Stimulated activated CD4-positive, alpha-beta T cell treated with anti-CD3 and anti-CD28 coated beads, Interleukin-1b, Interleukin-23, amount 100 ng/mL, for 1 hour (primary cell): Measurements from ENCODE around the gene SLC25A46.
"Not testable (repeated sequence)": the region's sequence is repeated elsewhere in the genome, so short reads cannot be mapped to it uniquely, and the experiment has no call there.

ENCODE experiments used
- DNase-seq, 2 donors: peaks; one replicate each; pipeline ENCODE4 v3.0.0-alpha.2; 2020; ENCODE audit warnings: low read depth in 2 of 2

Gene SLC25A46

DNA sequence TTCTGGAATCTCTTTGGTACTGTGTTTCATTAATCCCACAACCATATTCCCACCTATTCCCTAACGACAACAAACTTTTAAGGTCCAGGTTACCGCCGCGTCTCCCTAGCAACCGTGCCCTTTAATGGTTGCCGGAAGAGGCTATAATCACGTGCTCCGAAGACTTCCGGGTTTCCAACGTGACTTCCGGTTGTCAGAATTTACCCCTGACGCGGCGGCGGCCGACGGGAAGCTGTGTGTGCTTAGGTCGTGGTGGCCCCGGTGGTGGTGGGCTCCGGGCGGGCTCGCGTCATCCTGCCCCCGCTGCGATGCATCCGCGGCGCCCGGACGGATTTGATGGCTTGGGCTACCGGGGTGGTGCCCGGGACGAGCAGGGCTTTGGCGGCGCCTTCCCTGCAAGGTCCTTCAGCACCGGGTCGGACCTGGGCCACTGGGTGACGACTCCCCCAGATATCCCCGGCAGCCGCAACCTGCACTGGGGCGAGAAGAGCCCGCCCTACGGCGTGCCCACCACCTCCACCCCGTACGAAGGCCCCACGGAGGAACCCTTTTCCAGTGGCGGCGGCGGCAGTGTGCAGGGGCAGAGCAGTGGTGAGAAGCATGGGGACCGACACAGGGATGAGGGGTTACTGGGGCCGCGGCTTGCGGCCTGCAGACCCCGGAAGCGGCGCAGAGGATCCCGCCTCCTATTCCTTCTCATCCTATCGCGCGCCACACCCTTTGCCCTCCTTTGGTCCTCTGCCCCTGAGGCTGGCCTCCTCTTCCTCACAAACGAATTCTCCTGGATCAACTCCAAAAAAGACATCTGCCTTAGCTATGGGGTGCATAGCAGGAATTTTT lies at the start of gene SLC25A46:
Gene SLC25A46 (plus strand): TSS at position 196 of the 840 bp plus-strand sequence. CDS start 113 bp downstream, at position 309.
- DNase-seq: peak; percentile 48 to 65

DNA sequence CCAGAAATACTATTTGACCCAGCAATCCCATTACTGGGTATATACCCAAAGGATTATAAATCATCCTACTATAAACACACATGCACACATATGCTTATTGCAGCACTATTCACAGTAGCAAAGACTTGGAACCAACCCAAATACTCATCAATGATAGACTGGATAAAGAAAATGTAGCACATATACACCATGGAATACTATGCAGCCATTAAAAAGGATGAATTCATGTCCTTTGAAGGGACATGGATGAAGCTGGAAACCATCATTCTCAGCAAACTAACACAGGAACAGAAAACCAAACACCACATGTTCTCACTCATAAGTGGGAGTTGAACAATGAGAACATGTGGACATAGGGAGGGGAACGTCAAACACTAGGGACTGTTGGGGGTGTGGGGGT lies 48.2 kb upstream of the SLC25A46 start:
- DNase-seq: not testable (repeated sequence)

DNA sequence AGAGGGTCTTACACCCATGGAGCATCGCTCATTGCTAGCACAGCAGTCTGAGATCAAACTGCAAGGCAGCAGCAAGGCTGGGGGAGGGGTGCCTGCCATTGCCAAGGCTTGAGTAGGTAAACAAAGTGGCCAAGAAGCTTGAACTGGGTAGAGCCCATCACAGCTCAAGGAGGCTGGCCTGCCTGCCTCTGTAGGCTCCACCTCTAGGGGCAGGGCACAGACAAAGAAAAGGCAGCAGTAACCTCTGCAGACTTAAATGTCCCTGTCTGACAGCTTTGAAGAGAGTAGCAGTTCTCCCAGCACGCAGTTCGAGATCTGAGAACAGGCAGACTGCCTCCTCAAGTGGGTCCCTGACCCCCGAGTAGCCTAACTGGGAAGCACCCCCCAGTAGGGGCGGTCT lies 46.1 kb upstream of the SLC25A46 start:
- DNase-seq: not testable (repeated sequence)

DNA sequence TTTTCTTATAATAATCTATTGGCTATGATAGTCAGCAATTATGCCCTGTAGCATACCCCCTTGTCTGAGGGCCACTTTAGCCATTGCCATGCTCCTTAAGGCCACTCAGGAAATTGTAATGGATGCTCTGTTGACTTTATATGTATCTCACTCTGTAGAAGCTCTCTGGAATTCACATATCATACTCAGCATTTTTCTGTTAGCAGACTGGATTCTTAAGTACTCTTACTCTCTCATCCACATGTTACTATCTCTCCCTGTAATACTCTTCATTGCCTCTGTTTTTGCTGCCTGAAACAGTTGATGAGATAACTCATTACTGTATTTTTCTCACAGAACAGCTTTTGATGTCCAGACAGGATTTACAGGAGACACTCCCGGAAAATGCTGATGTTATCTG lies 36.5 kb upstream of the SLC25A46 start:
- DNase-seq: no peak

DNA sequence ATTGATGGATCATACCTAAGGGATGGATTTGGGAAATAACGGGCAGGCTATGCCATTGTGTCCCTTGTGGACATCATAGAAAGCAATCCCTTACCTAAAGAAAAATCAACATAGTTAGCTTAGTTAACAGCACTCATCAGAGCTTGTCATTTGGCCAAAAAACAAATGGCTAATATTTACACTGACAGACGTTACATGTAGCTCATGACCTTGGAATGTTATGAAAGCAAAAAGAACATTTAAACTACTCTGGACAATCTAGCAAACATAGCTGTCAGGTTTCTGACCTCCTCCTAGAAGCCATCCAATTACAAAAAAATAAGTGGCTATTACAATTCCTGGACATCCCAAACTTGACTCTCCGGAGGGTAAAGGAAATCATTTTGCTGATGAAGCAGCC lies 36.1 kb upstream of the SLC25A46 start:
- DNase-seq: no peak

- DNase-seq: no peak
Observed at GRCh38 chr5:110703481-110703880, 35.3 kb upstream of the SLC25A46 start.

DNA sequence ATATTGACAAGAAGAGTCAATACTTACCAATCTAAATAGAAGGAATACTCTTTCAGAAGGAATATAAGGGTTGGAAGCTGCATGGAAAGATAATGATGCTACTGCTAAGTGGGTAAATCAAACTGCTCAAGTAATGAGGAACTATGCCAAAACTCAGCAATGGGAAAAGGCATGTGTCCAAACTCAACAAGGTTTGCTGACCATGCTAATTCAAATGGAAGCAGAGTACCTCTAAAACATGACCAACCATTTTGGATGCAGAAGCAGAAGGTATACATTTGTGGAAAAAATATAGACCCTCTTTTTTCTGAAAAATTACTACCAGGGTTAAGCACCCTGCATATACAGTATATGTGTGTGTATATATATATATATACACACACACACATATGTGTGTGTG lies 33.5 kb upstream of the SLC25A46 start:
- DNase-seq: no peak

GRCh38 chr5:110707260-110707844 lies 31.5 kb upstream of the SLC25A46 start:
- DNase-seq: no peak

- no peak for DNase-seq
Observed at GRCh38 chr5:110716247-110717245, 22.3 kb upstream of the SLC25A46 start.

DNA sequence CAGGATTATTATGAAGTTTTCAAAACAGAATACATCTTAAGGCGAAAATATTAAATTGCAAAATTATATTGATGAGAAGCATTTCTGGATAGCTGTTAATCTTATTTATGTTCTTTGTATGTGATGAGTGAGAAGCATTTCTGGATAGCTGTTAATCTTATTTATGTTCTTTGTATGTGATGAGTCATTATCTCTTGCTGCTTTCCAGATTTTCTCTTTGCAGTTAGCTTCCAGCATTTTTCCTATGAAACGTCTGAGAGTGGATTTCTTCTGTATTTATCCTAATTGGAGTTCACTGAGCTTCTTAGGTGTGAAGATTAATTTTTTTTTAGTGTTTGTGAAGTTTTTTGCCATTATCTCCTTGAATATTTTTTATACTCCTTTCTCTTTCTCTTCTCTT lies 20.5 kb upstream of the SLC25A46 start:
- DNase-seq: no peak

GRCh38 chr5:110726249-110727024 lies 12.4 kb upstream of the SLC25A46 start, which contains the start of gene TMEM232:
Gene TMEM232 (minus strand): TSS chr5:110726671. CDS start chr5:110667352, 59,319 bp downstream.
- peak; percentile 37 to 41 for DNase-seq

DNA sequence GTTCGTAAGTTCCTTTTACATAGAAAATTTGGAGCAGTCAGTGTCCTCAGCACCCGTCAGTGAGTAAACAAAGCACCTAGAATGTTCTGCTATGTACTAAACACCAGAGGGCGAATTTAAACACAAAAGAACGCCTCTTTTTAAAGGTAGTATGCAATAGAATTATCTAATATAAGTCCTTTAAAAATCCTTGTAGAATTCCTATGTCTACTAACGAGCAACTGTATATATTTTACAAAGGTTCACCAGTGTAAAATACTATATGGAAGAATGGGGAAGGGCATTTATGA lies 11.8 kb upstream of the SLC25A46 start:
- DNase-seq: no peak

DNA sequence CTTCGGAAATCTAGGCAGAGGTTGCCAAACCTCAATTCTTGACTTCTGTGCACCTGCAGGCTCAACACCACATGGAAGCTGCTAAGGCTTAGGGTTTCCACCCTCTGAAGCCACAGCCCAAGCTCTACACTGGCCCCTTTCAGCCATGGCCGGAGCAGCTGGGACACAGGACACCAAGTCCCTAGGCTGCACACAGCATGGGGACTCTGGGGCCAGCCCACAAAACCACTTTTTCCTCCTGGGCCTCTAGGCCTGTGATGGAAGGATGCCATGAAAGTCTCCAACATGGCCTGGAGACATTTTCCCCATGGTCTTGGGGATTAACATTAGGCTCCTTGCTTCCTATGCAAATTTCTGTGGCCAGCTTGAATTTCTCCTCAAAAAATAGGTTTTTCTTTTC lies 7.3 kb upstream of the SLC25A46 start:
- not testable (repeated sequence) for DNase-seq

- no peak for DNase-seq
Observed at GRCh38 chr5:110734101-110734500, 4.7 kb upstream of the SLC25A46 start.

DNA sequence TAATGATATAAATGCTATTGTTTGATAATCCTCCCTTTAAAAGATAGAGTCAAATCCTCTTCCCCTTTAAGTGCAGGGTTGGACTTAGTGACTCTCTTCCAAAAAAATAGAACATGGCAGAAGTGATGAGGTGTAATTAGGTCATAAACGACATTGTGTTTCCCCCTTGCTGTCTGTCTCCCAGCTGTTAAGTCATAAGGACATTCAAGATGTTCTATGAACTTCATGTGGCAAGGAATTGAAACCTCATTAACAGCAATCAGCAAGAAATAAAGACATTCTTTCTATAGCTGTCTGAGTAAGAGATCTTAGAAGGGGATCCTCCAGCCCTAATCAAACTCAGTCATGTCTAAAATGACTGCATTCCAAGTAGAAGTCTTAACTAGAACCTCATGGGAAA lies 3.3 kb upstream of the SLC25A46 start:
- DNase-seq: no peak

GRCh38 chr5:110736753-110737152 lies 2.1 kb upstream of the SLC25A46 start:
- no peak for DNase-seq

GRCh38 chr5:110738503-110738811 lies 350 bp upstream of the SLC25A46 start:
- no peak for DNase-seq

DNA sequence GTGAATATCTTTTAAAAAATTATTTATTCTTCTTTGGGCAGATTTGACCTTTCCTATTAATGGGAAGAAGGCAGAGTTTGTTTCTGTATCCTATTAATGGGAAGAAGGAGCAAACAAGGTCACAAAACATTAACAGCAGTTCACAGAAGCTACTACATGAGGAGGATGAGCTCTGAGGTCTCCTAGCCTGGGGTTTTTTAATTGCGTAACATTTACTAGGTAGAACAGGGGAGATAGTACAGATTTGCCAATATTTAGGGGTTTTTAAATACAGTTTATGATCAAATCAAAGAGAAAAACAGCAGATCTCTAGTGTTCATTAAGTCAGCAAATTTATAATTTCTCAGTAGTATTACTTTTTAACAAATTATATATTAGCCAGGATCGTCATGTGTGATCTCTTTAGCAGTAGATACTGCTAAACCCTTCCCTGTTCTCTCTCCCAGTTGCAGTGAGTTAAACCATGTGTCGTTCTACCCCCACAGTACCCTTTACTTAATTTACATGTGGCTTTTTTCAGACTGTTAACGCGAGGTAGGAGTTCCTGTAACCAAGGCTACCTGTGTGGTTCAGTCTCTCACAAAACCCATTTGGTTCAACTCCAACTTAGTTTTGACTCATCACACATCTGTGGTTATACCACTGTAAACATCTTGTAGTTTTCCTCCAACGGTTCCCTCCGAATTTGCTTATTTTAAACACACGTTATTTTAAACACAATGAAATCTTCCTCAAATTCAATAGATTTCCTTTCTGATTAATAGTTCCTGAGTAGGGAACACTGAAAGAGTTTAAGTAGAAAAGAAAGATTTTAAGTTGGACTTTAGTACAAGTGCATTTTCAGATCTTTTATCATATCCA lies 13.3 kb downstream of the SLC25A46 start:
- DNase-seq: no peak

- DNase-seq: no peak
Observed at GRCh38 chr5:110752953-110753352, 14.1 kb downstream of the SLC25A46 start.

- no peak for DNase-seq
Observed at GRCh38 chr5:110753600-110753999, 14.8 kb downstream of the SLC25A46 start.

- DNase-seq: no peak
Observed at GRCh38 chr5:110754181-110754580, 15.4 kb downstream of the SLC25A46 start.
